HG03520 (cell line): ENCODE data around the gene KCP.

Experiments
- ATAC-seq: cut with Tn5 transposase; IDR thresholded peaks from one replicate; pipeline ENCODE4 v1.9.1; 2021; ENCODE audit warnings: mild to moderate bottlenecking, moderate library complexity; ENCODE audit not compliant: unreplicated experiment

KCP gene

DNA sequence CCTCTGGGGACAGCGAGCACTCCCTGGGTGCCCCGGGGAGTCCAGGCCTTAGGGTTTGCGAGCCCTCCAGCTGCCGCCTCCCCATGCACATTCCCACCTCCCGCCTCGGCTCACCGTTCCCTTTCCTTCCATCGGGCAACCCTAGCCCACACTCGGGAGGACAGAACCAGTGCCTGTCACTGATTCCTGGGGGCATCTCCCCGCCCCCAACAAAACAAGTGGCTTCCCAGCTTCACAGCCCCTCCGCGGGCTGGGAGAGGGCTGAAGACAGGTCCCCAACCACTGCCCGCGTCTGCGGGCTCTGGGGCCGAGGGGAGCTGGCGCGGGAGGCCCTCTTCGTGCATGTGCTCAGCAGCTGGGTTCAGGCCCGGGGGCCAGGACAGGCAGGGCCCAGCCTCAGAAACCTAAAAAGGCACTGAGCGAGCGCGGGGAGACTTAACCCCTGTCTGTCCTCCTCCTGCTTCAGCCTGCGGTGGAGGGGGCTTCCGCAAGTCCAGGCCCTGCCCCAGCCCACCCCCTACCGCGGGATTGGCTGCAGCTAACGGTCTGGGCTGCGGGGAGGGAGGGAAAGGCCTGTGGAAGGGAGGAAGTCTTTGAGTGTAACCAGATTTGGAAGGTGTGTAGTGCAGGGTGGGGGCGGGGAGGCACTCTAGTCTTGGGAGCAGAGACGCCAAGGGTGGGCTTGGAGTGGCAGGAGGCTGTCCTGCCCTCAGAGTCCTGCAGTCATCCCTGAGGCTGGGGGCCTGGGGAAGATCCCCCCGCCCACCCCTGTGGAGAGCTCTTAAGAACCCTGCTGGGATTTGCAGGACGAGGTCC, 79.1 kb downstream of the KCP start:
- ATAC-seq, result no peak

DNA sequence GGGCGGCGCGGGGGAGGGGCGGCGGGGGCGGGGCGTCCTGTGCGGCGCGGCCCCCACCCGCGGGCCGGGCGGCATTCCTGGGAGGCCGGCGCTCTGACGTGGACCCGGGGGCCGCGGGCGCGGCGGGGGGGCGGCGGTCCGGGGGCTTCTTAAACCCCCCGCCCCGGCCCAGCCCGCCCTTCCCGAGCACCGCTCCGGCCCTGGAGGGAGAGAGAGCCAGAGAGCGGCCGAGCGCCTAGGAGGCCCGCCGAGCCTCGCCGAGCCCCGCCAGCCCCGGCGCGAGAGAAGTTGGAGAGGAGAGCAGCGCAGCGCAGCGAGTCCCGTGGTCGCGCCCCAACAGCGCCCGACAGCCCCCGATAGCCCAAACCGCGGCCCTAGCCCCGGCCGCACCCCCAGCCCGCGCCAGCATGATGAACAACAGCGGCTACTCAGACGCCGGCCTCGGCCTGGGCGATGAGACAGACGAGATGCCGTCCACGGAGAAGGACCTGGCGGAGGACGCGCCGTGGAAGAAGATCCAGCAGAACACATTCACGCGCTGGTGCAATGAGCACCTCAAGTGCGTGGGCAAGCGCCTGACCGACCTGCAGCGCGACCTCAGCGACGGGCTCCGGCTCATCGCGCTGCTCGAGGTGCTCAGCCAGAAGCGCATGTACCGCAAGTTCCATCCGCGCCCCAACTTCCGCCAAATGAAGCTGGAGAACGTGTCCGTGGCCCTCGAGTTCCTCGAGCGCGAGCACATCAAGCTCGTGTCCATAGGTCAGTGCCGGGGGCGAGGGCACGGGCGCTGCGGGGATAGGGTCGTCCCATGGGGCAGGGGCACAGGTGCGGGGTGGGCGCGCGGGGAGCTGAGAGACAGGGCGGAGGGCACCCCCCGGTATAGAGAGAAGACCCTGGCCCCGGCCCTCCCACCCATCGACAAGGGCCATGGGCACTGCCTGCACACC, 80.0 kb downstream of the KCP start, which contains the start of gene FLNC:
Gene FLNC, plus strand, starts transcription at position 176 of the 947 bp plus-strand sequence. Its CDS starts 232 bp downstream, at position 408.
- ATAC-seq, result no peak

DNA sequence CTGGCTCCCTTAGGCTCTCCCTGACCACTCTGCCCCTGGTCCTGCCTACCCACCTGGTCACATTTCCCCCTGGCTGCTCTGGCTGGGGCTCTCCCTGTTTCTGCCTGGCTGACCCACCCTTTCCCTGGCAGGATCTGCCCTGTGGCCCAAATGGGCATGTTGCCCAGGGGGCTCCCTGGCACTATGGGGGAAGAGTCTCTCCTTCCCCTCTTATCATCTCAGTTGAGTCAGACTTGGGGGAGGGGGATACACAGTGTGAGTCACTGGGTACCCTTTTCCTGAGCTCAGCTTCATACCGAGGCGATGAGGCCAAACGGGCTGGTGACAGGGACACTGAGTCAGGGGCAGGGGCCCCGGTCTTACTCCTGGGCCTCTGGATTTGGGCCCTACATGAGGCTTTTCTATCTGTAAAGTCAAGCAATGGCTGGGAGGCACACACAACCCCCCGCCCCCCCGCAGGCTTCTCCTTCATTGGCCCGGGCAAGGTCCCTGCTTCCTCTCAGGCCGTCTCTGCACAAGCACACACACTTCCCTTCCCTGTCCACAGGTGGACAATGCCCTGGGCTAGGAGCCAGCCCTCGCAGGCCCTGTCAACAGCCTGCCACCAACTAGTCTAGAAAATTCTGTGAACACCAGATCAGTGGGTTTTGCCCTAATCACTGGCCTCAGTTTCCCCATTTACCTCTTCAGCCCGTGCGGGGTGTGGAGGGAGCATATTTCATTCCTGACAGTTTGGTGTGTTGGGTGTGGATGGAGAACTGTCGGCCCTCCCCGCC, 80.9 kb downstream of the KCP start:
- no peak for ATAC-seq

DNA sequence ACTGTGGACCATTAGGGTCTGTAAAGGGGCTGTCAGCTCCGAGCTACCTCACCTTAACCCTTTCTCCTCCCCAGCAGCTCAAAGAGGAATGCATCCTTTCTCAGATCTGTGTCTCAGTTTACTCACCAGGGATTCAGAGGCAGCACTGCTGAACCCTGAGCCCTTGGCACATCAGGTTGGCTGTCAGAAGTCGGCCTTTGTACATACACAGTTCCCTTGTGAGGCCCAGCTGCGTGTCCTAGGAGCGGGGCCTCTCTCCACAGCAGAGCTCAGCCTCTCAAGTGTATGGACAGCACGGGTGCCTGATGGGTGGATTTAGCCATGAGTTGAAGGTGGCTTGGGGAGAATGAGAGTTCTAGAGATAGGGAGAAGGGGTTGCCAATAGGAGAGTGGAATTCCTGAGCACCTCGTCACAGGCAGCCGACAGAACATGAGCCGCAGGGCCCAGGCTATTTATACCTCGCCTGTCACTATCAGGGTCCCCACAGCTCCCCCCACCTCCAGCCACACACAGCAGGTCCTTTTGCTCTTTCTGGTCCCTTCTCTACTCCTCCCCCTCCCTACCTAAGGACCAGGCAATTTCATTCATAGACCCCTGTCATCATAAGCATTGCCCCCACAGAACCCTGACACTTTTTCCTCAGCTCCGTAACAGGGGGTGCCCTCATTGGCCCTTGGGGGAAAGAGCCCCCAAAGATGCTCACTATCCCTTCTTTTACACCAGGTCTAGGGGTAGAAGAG, 82.4 kb downstream of the KCP start:
- ATAC-seq, result no peak

DNA sequence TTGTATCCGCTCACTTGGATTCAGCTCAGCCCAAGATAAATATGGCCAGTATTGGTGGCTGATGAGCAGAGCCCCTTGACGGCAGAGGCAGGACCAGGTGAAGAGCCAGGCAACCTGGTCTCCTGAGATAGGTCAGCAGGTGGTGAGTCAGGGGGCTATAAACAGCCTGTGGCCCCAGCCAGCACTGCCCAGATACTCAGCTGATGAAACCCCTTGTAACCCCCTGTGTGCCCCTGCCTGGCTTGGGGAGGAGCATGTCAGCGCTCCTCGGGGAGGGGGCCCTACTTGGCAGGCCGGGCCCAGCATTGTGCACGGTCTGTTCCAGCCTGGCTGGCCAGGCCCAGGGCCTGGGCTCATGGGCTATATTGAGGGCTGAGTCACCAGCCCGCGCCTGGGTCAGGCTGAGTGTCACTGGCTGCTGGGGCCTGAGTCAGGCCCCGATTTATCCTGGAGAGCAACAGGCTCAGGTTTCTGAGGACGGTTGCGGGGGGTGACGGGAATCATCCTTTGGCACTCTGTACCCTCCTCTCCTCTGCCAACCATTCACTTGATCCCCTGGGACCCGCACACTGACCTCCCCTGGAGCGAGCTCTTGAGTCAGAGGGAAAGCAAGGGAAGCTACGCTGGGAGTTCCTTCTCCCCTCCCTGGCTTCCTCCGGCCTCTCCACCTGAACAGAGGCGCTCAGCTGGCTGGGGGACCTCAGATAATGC, 83.1 kb downstream of the KCP start:
- ATAC-seq, result no peak

DNA sequence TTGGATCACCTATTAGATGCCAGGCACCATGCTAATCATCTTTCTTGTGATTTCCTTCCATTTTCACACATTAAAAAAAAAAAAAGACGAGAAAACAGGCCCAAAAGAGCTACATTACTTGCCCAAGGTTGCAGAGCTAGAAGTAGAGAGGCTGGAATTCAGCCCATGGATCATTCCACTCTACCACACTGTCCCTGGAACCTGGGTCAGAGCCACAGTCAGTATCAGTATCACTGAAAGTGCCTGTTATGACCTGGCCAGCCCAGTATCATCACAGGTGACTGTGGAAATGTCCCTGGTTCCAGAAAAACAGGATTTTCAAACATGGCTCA, 83.6 kb downstream of the KCP start:
- no peak for ATAC-seq
